NB4 (cell line): ENCODE data around the gene OPHN1.
"Not testable (repeated sequence)": the region's sequence is repeated elsewhere in the genome, so short reads cannot be mapped to it uniquely, and the experiment has no call there.

Source experiments
- DNase-seq: peaks from one replicate; pipeline ENCODE4 v3.0.0; 2010; ENCODE audit warnings: low read depth
- H3K4me3 ChIP-seq: one replicate; pipeline ENCODE4 v1.5.1; 2011; ENCODE audit warnings: mild to moderate bottlenecking, low read depth, low read length, moderate library complexity
- CTCF ChIP-seq: IDR thresholded peaks from one replicate; pipeline ENCODE4 v1.5.1; 2012; ENCODE audit warnings: low read depth, low read length
- MAX ChIP-seq: IDR thresholded peaks from 2 replicates; pipeline ENCODE4 v1.6.1; 2011; ENCODE audit warnings: low read depth, low read length
- MYC ChIP-seq: IDR thresholded peaks from 2 replicates; pipeline ENCODE4 v1.6.1; 2011; ENCODE audit warnings: low read depth, low read length
- POLR2A ChIP-seq: IDR thresholded peaks from 2 replicates; pipeline ENCODE4 v1.6.1; 2011; ENCODE audit warnings: mild to moderate bottlenecking; ENCODE audit not compliant: insufficient read length; ENCODE audit errors: extremely low read depth

The OPHN1 gene

GRCh38 chrX:68396953-68397352, 36.3 kb downstream of the OPHN1 start:
- no peak for DNase-seq
- H3K4me3 ChIP-seq = no peak overlapping the region
- no peak for TF ChIP-seq MAX
- TF ChIP-seq CTCF = no peak
- no peak for TF ChIP-seq POLR2A
- no peak for TF ChIP-seq MYC

DNA sequence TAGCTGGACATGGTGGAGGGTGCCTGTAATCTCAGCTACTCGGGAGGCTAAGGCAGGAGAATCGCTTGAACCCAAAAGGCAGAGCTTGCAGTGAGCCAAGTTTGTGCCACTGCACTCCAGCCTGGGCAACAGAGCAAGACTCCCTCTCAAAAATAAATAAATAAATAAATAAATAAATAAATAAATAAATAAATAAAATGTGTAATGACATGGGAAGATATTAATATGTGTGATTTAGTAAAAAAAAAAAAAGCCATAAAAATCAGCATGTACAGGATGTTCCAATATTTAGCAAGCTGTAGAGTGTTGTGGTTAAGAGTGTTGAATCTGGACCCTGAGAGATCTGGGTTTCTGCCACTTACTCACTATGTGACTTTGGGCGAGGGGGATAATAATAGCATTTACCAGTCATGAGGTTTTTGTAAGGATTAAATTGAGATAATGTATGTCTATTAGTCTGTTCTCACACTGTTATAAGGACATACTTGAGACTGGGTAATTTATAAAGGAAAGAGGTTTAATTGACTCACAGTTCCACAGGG, 43.8 kb downstream of the OPHN1 start:
- DNase-seq, H3K4me3 ChIP-seq: not testable (repeated sequence)

GRCh38 chrX:68387776-68388175, 45.5 kb downstream of the OPHN1 start:
- DNase-seq = no peak
- no peak overlapping the region for H3K4me3 ChIP-seq
- no peak for TF ChIP-seq MYC
- TF ChIP-seq MAX = no peak
- no peak for TF ChIP-seq POLR2A
- TF ChIP-seq CTCF = no peak

DNA sequence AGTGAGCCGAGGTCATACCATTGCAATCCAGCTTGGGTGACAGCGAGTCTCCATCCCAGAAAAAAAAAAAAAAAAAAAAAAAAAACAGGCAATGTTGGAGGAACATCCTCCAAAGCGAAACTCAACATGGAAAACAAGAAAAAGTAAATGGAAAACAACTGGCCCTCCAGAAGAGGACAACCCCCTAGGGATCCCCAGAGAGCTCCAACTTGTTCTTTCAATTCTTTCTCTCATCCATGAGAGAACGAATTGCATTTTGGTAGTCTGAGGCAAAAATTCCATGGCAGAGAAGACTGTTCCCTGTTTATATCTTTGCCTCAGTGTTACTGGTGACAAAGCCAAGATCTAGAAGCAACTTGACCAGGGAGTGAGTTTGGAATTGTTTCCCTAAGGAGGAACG, 49.8 kb downstream of the OPHN1 start:
- no peak for DNase-seq
- TF ChIP-seq MYC (no peak), MAX (no peak), CTCF (no peak), POLR2A (no peak)
- no peak overlapping the region for H3K4me3 ChIP-seq

DNA sequence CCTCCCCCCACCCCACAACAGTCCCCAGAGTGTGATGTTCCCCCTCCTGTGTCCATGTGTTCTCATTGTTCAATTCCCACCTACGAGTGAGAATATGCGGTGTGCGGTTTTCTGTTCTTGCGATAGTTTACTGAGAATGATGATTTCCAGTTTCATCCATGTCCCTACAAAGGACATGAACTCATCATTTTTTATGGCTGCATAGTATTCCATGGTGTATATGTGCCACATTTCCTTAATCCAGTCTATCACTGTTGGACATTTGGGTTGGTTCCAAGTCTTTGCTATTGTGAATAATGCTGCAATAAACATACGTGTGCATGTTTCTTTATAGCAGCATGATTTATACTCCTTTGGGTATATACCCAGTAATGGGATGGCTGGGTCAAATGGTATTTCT, 55.7 kb downstream of the OPHN1 start:
- not testable (repeated sequence) for DNase-seq, H3K4me3 ChIP-seq

DNA sequence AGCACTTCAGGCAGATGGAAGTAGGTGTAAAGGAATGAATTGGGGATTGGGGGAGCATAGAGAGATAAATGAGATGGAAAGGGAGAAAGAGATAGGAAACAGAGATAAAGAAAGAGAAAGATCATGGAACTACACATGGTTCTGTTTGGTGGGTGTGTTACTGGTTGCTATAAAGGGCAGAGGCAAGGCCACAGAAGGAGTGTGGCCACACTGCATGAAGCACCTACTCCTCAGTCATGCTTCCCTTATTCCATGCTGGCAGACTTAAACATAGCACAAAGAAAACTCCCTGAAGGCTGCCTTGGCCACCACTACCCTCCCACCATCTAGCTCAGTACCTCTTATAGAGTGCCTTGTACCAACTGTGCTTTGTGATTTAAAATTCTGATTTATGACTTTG, 56.9 kb downstream of the OPHN1 start:
- H3K4me3 ChIP-seq = no peak overlapping the region
- DNase-seq = no peak
- no peak for TF ChIP-seq CTCF
- TF ChIP-seq POLR2A = no peak
- TF ChIP-seq MAX = no peak
- TF ChIP-seq MYC = no peak

GRCh38 chrX:68375803-68376202, 57.5 kb downstream of the OPHN1 start:
- TF ChIP-seq POLR2A (no peak), CTCF (no peak), MAX (no peak), MYC (no peak)
- DNase-seq = no peak
- H3K4me3 ChIP-seq = no peak overlapping the region
